SK-N-MC (cell line): ENCODE data around the gene PDGFRA.

Experiments
- EZH2 ChIP-seq: fragments of 200-600 bp; sonication (generic); IDR thresholded peaks from one replicate; pipeline ENCODE4 v1.6.1; 2017; ENCODE audit warnings: antibody characterized with exemption
- FOXP2 ChIP-seq: optimal IDR thresholded peaks from 2 replicates; pipeline ENCODE3; 2011; ENCODE audit warnings: mild to moderate bottlenecking, moderate library complexity; ENCODE audit not compliant: insufficient read depth; ENCODE audit errors: extremely low read length, control extremely low read depth
- POLR2AphosphoS5 ChIP-seq: IDR thresholded peaks from 2 replicates; pipeline ENCODE4 v1.6.1; 2012; ENCODE audit warnings: mild to moderate bottlenecking, low read depth, low read length, borderline replicate concordance

DNA sequence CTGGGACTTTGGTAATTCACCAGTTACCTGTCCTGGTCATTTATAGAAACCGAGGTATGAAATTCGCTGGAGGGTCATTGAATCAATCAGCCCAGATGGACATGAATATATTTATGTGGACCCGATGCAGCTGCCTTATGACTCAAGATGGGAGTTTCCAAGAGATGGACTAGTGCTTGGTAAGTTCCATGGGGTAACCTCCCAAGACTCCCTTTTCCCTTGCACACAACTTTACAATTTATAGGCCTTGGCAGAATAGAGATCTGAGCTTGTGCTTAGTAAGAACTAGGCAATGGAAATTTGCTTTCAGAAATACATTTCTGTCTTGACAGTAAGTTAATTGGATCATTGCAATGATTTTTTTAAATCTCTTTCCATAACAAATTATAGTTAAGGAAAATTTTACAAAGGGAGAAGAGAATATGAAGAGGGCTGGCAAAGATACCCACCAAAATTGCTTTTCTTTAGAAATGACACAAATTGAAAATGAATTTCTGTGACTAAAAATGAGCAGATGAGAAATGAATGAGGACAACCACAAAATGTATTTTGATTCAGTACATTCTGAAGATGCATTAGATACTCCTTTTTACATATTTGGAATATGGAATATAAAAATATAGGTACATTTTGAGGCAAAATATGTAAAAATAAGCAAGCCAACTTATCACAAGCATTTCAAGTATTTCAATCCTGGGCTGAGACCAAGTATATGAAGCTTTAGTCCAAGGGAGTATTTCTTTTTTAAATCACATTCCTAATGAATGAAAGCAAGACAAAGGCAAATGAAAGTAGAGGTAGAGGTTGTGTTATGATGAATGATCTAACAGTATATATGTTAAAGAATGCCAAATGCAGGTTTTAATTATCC, 45.9 kb downstream of the PDGFRA start:
- TF ChIP-seq POLR2AphosphoS5 (no peak), EZH2 (no peak), FOXP2 (no peak)
